Right ventricle myocardium inferior (tissue), 1 donor: Measurements from ENCODE around the gene SNX25. TPM values are rescaled to one million over a fixed set of nuclear protein-coding genes. Genes with fewer than 3 reads are reported as not detected.
A peak's percentile ranks its signal among the peaks of the same experiment; 100 is the strongest.
"Not testable (repeated sequence)": the region's sequence is repeated elsewhere in the genome, so short reads cannot be mapped to it uniquely, and the experiment has no call there.

Source experiments
- ATAC-seq: fragments of 200-7000 bp; cut with Tn5 transposase; one replicate; pipeline ENCODE4 v1.9.1; 2020; ENCODE audit warnings: mild to moderate bottlenecking, moderate library complexity
- DNase-seq: peaks from one replicate; pipeline ENCODE4 v3.0.0; 2021; ENCODE audit errors: missing footprints
- intact Hi-C: fragments of 100-400 bp; cut with DNase I; formaldehyde crosslinking; loops from one replicate; pipeline ENCODE4 v1.11.0; 2022
- total RNA-seq: library from RNA; stranded (reverse); fragmentation: NEBNext Ultra II Directional; extraction: Animal tissue kit (Norgen Biotek cat#: 25700); gene quantifications from one replicate; pipeline ENCODE4 v1.2.1, GENCODE V29; 2021
- donor health status: DM: no; HTN: yes; CAD: no; lungs with severe emphysema.

SNX25 gene
- total RNA-seq, 1 donor from 2014 or later = 10.9 TPM

GRCh38 chr4:185248393-185249039, 39.1 kb downstream of the SNX25 start:
- no peak for DNase-seq
- ATAC-seq = no peak
- intact Hi-C loops = no loop called here

GRCh38 chr4:185249105-185249504, 39.7 kb downstream of the SNX25 start:
- DNase-seq = no peak
- no peak for ATAC-seq
- intact Hi-C loops = no loop called here

GRCh38 chr4:185254434-185254833, 45.0 kb downstream of the SNX25 start:
- ATAC-seq (no peak), DNase-seq (no peak)
- intact Hi-C loops = no loop called here

GRCh38 chr4:185255868-185256267, 46.5 kb downstream of the SNX25 start:
- DNase-seq (no peak), ATAC-seq (no peak)
- intact Hi-C loops = loop anchor here (5.0 kb wide), 1 partner anchor 44 kb away; no protein-coding TSS in a partner anchor

- intact Hi-C loops = loop anchor here (5.0 kb wide), 1 partner anchor 44 kb away; no protein-coding TSS in a partner anchor
- DNase-seq = no peak
- no peak for ATAC-seq
Measured at GRCh38 chr4:185256446-185256845, 47.0 kb downstream of the SNX25 start.

- ATAC-seq (no peak), DNase-seq (no peak)
- intact Hi-C loops = loop anchor here (5.0 kb wide), 1 partner anchor 45 kb away; no protein-coding TSS in a partner anchor
Measured at GRCh38 chr4:185257086-185257485, 47.7 kb downstream of the SNX25 start.

- no peak for DNase-seq
- ATAC-seq = no peak
- intact Hi-C loops = loop anchor here (5.0 kb wide), 1 partner anchor 45 kb away; no protein-coding TSS in a partner anchor
Measured at GRCh38 chr4:185257694-185258093, 48.3 kb downstream of the SNX25 start.

GRCh38 chr4:185258741-185259140, 49.3 kb downstream of the SNX25 start:
- ATAC-seq = peak; percentile 79
- DNase-seq = not testable (repeated sequence)
- intact Hi-C loops = loop anchor here (5.0 kb wide), 1 partner anchor 46 kb away; no protein-coding TSS in a partner anchor

- ATAC-seq (no peak), DNase-seq (no peak)
- intact Hi-C loops = loop anchor here (5.0 kb wide), 1 partner anchor 47 kb away; no protein-coding TSS in a partner anchor
Measured at GRCh38 chr4:185259719-185260118, 50.3 kb downstream of the SNX25 start.

- no peak for ATAC-seq
- intact Hi-C loops = no loop called here
- DNase-seq = no peak
Measured at GRCh38 chr4:185261946-185262345, 52.5 kb downstream of the SNX25 start.

- intact Hi-C loops = no loop called here
Measured at GRCh38 chr4:185263419-185263818, 54.0 kb downstream of the SNX25 start.

GRCh38 chr4:185265942-185266341, 56.5 kb downstream of the SNX25 start:
- no peak for ATAC-seq
- DNase-seq = no peak

More at GRCh38 chr4:185263419-185263818, 54.0 kb downstream of the SNX25 start:
- no peak for ATAC-seq
- no peak for DNase-seq

GRCh38 chr4:185269286-185269685, 59.9 kb downstream of the SNX25 start:
- intact Hi-C loops = no loop called here
- no peak for ATAC-seq
- no peak for DNase-seq

More at GRCh38 chr4:185265942-185266341, 56.5 kb downstream of the SNX25 start:
- intact Hi-C loops = no loop called here

GRCh38 chr4:185270037-185270436, 60.6 kb downstream of the SNX25 start:
- no peak for ATAC-seq
- DNase-seq = no peak
- intact Hi-C loops = no loop called here

- intact Hi-C loops = no loop called here
- DNase-seq (no peak), ATAC-seq (no peak)
Measured at GRCh38 chr4:185270885-185271284, 61.5 kb downstream of the SNX25 start.

GRCh38 chr4:185272245-185272644, 62.8 kb downstream of the SNX25 start:
- ATAC-seq (no peak), DNase-seq (no peak)
- intact Hi-C loops = no loop called here

- no peak for ATAC-seq
- DNase-seq = no peak
- intact Hi-C loops = loop anchor here (5.0 kb wide), 1 partner anchor 58 kb away; no protein-coding TSS in a partner anchor
Measured at GRCh38 chr4:185275501-185275900, 66.1 kb downstream of the SNX25 start.

- intact Hi-C loops = loop anchor here (5.0 kb wide), 1 partner anchor 59 kb away; no protein-coding TSS in a partner anchor
- no peak for ATAC-seq
- DNase-seq = no peak
Measured at GRCh38 chr4:185276036-185276435, 66.6 kb downstream of the SNX25 start.

- DNase-seq (no peak), ATAC-seq (no peak)
Measured at GRCh38 chr4:185278716-185279115, 69.3 kb downstream of the SNX25 start.

GRCh38 chr4:185280608-185281007, 71.2 kb downstream of the SNX25 start:
- ATAC-seq (no peak), DNase-seq (no peak)
- intact Hi-C loops = no loop called here

More at GRCh38 chr4:185278716-185279115, 69.3 kb downstream of the SNX25 start:
- intact Hi-C loops = loop anchor here (5.0 kb wide), 1 partner anchor 61 kb away; no protein-coding TSS in a partner anchor
